Measurements from ENCODE around the gene VGLL3.

VGLL3 gene

GRCh38 chr3:86988235-86988634 is 2.7 kb downstream of the VGLL3 start:
- no peak for DNase-seq
- Histone ChIP-seq H3K79me2 (ENCODE audit: insufficient read depth, low read length) (no peaks in the 10 kb centered on the region), H3K4me3 (ENCODE audit: low read depth in 1 of 2, low read length in 2 of 2) (no peak overlapping the region), H2AFZ (ENCODE audit: low read depth, low read length) (no peak overlapping the region), H3K27ac (ENCODE audit: low read length) (no peak overlapping the region), H3K27me3 (ENCODE audit: insufficient read depth, low read length, poor library complexity) (no peaks in the 10 kb centered on the region), H3K9me3 (ENCODE audit: insufficient read depth, low read length, severe bottlenecking) (no peaks in the 10 kb centered on the region), H3K36me3 (ENCODE audit: insufficient read depth, low read length) (no peaks in the 10 kb centered on the region), H4K20me1 (ENCODE audit: insufficient read depth, low read length) (no peaks in the 10 kb centered on the region), H3K4me2 (ENCODE audit: insufficient read depth, low read length) (no peak overlapping the region), H3K9ac (ENCODE audit: low read depth, low read length) (no peak overlapping the region), H3K4me1 (ENCODE audit: insufficient read depth, low read length) (no peaks in the 10 kb centered on the region)
- TF ChIP-seq EZH2 (IDR thresholded peaks at IDR 0.05; ENCODE audit: borderline replicate concordance, low read depth, low read length, severe bottlenecking) = no peak
- TF ChIP-seq CTCF (IDR thresholded peaks at IDR 0.05; ENCODE audit: borderline replicate concordance, extremely low read depth, low read length, poor library complexity, severe bottlenecking) = no peak
- ATAC-seq (ENCODE audit: insufficient read depth, low read depth) = no peak

DNA sequence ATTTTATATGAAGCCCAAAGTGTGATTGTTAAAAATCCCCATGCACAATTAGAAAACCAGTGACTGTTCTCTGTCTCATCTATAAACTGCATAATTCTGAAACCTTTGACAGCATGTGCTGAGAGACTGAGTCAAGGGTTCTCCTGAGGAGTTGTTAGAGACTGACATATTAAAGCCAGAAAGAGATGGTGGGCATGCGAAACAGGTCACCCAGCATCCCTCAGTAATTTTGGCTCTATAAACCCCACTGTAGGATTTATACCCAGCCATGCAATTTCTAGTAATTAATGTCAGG is 3.6 kb downstream of the VGLL3 start:
- Histone ChIP-seq H3K9ac (ENCODE audit: low read depth, low read length) (no peak overlapping the region), H3K9me3 (ENCODE audit: insufficient read depth, low read length, severe bottlenecking) (no peaks in the 10 kb centered on the region), H3K4me1 (ENCODE audit: insufficient read depth, low read length) (no peaks in the 10 kb centered on the region), H3K79me2 (ENCODE audit: insufficient read depth, low read length) (no peaks in the 10 kb centered on the region), H3K27me3 (ENCODE audit: insufficient read depth, low read length, poor library complexity) (no peaks in the 10 kb centered on the region), H3K36me3 (ENCODE audit: insufficient read depth, low read length) (no peaks in the 10 kb centered on the region), H3K27ac (ENCODE audit: low read length) (no peak overlapping the region), H3K4me2 (ENCODE audit: insufficient read depth, low read length) (no peak overlapping the region), H3K4me3 (ENCODE audit: low read depth in 1 of 2, low read length in 2 of 2) (no peak overlapping the region), H2AFZ (ENCODE audit: low read depth, low read length) (no peak overlapping the region), H4K20me1 (ENCODE audit: insufficient read depth, low read length) (no peaks in the 10 kb centered on the region)
- ATAC-seq (ENCODE audit: insufficient read depth, low read depth) = no peak
- TF ChIP-seq CTCF (IDR thresholded peaks at IDR 0.05; ENCODE audit: borderline replicate concordance, extremely low read depth, low read length, poor library complexity, severe bottlenecking) = no peak
- no peak for TF ChIP-seq EZH2 (IDR thresholded peaks at IDR 0.05; ENCODE audit: borderline replicate concordance, low read depth, low read length, severe bottlenecking)
- no peak for DNase-seq

DNA sequence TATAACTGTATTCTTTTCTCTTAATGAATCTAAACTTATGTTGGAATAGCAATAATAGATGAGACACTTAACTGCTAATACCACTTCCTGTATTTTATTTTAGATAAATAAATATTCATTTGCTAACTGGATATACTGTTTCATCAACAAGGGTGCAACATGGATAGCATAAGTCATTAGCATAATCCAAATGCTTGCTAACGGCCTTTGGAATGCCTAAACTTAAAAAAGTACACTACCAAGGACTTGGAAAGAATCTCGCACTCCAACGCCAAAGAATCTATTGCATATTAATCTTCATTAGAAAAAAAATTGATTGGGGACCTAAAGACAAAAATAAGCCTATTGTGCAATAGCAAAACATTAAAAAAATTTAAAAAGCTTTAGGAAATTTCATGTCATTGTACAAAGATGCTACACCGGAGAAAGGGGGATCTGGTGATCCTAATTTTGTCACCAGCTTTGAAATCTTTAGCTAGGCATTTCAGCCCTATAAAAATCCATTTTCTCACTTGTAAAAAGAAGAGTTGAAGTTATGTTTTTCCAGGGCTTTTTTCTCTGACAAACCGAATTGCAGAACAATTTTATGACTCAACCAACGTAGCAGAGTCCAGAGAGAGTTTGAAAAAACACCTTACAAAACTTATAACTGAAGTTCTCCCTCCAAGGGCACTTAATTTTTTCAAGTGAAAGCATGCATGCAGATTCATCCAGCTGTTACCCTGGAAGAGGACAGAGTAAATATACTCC is 4.1 kb downstream of the VGLL3 start:
- DNase-seq (no peak), ATAC-seq (ENCODE audit: insufficient read depth, low read depth) (no peak)
- no peak overlapping the region for H3K4me2 ChIP-seq (ENCODE audit: insufficient read depth, low read length)
- H3K79me2 ChIP-seq (ENCODE audit: insufficient read depth, low read length) = no peaks in the 10 kb centered on the region
- H3K27me3 ChIP-seq (ENCODE audit: insufficient read depth, low read length, poor library complexity) = no peaks in the 10 kb centered on the region
- TF ChIP-seq EZH2 (IDR thresholded peaks at IDR 0.05; ENCODE audit: borderline replicate concordance, low read depth, low read length, severe bottlenecking) (no peak), CTCF (IDR thresholded peaks at IDR 0.05; ENCODE audit: borderline replicate concordance, extremely low read depth, low read length, poor library complexity, severe bottlenecking) (no peak)
- no peaks in the 10 kb centered on the region for H3K4me1 ChIP-seq (ENCODE audit: insufficient read depth, low read length)
- H3K36me3 ChIP-seq (ENCODE audit: insufficient read depth, low read length) = no peaks in the 10 kb centered on the region
- H3K4me3 ChIP-seq (ENCODE audit: low read depth in 1 of 2, low read length in 2 of 2) = no peak overlapping the region
- H3K9ac ChIP-seq (ENCODE audit: low read depth, low read length) = no peak overlapping the region
- H3K27ac ChIP-seq (ENCODE audit: low read length) = no peak overlapping the region
- no peaks in the 10 kb centered on the region for H3K9me3 ChIP-seq (ENCODE audit: insufficient read depth, low read length, severe bottlenecking)
- no peak overlapping the region for H2AFZ ChIP-seq (ENCODE audit: low read depth, low read length)
- H4K20me1 ChIP-seq (ENCODE audit: insufficient read depth, low read length) = no peaks in the 10 kb centered on the region
